GM21529 (cell line): ENCODE results near the gene CD300LF.

Experiments used
- ATAC-seq: cut with Tn5 transposase; IDR thresholded peaks from one replicate; pipeline ENCODE4 v1.9.1; 2021; ENCODE audit not compliant: unreplicated experiment

Gene CD300LF

GRCh38 chr17:74712756-74713155, at the start of gene CD300LF:
Gene CD300LF (minus strand): TSS chr17:74712923. CDS start chr17:74712866, 57 bp downstream.
- no peak for ATAC-seq

DNA sequence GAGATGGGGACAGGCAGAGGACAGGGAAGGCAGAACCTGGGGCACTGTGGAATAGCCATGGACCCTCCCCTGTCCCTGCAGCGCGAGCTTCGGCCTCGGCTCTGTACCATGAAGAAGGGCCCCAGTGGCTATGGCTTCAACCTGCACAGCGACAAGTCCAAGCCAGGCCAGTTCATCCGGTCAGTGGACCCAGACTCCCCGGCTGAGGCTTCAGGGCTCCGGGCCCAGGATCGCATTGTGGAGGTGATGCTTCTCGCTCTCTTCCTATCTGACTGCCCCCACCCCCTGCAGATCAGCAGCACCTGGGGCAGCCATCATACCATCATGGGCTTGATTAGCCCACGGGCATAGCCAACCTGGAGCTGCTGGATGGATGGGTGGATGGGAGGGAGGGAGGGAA, 49.2 kb upstream of the CD300LF start:
- no peak for ATAC-seq

- no peak for ATAC-seq
Observed at GRCh38 chr17:74761419-74761818, 48.7 kb upstream of the CD300LF start.

- no peak for ATAC-seq
Observed at GRCh38 chr17:74760404-74761105, 47.8 kb upstream of the CD300LF start.

DNA sequence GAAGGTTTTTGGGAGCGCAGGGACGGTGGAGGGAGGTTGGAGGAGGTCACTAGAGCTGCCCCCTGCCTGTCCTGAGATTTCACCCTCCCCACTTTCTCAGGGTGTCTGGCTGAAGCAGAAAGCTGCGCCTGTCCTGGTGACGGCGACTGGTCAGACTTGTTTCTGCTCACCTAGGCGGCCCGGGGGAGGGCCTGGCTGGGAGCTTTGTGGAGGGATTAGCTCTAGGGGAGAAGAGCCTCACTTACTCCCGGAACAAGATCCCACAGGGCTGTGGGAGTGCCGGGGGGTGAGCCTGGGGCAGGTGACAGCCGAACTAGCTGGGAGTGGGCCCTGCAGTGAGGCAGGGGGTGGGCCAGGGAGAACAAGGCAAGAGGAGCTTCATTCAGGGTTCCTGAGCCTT, 47.2 kb upstream of the CD300LF start:
- ATAC-seq = no peak

DNA sequence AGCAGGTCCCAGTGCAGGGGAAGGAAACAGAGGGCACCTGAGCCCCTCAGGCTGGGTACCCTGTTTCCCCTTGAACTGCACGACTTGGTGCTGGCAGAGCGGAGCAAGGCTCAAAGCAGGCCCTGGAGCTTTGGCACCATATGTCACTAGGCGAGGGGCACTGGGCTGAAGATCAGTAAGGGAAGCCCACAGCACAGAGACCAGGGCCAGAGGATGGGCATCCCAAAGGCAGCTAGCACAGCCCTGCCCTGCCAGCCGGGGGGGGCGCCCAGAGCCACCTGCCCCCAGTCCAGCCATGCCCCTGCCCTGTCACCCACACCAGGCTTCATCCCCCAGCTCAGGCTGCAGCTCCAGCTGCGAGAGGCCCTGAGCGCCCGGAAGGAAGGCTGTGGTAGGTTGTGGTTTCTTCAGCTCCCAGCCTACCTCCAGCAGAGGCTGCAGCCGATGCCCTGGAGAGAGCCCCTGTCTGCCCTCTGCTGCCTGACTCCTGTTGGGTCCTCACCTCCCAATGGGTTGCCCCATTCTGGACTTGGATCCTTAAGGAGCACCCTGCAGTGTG, 46.6 kb upstream of the CD300LF start:
- ATAC-seq = peak; percentile 79

DNA sequence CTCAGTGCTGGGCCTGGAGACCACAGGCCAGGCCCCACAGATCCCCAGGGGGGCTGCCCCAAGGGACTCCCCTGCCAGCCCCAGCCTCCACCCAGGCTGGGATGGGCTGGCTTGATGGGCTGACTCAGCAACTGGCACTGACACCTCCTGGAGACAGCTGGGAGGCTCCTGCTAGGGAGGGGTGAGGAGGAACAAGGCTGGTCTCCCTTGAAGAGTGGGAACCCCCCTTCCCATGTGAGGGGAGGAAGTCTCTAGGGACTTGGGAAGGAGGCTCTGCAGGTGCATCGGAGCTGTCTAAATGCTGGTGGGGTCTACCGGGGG, 46.1 kb upstream of the CD300LF start:
- ATAC-seq = no peak

GRCh38 chr17:74757931-74758847, 45.5 kb upstream of the CD300LF start:
- no peak for ATAC-seq

GRCh38 chr17:74757502-74757901, 44.8 kb upstream of the CD300LF start:
- no peak for ATAC-seq

GRCh38 chr17:74756891-74757290, 44.2 kb upstream of the CD300LF start:
- no peak for ATAC-seq

DNA sequence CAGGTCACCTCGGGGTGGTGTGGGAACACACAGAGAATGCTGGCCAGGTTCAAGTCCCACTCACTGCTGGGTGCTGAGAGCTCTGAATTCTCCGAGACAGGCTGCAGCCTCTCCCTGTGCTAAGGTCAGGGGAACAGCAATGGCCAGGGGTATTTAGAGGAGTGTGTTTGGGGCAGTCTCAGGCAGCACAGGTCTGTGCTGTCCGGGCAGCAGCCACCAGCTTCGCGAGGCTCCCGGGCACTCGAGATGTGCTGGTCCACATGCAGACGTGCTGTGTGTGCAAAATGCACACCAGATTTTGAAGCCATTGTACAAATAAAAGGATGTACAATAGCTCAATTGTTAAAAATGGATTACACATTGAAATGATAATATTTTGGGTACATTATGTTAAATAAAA, 42.8 kb upstream of the CD300LF start:
- no peak for ATAC-seq

DNA sequence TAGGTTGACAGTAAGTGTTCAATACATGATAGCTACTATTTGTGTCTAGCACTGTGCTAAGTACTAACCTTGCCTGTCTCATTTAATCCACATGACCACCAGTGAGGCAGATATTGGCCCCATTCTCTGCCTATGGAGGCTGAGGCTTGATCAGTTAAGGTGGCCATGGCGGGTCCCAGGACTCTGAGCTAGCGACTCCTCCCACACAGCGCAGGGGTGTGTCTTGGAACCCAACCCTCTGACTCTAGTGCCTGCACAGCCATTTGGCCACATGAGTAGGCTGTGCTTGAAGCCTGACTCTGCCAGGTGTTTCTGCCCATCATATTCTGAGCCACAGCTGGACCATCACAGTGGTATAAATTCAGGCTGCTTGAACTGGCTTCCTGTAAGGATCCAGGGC, 42.1 kb upstream of the CD300LF start:
- ATAC-seq = no peak

- no peak for ATAC-seq
Observed at GRCh38 chr17:74752822-74753401, 40.2 kb upstream of the CD300LF start.

GRCh38 chr17:74752415-74752814, 39.7 kb upstream of the CD300LF start:
- ATAC-seq = no peak

DNA sequence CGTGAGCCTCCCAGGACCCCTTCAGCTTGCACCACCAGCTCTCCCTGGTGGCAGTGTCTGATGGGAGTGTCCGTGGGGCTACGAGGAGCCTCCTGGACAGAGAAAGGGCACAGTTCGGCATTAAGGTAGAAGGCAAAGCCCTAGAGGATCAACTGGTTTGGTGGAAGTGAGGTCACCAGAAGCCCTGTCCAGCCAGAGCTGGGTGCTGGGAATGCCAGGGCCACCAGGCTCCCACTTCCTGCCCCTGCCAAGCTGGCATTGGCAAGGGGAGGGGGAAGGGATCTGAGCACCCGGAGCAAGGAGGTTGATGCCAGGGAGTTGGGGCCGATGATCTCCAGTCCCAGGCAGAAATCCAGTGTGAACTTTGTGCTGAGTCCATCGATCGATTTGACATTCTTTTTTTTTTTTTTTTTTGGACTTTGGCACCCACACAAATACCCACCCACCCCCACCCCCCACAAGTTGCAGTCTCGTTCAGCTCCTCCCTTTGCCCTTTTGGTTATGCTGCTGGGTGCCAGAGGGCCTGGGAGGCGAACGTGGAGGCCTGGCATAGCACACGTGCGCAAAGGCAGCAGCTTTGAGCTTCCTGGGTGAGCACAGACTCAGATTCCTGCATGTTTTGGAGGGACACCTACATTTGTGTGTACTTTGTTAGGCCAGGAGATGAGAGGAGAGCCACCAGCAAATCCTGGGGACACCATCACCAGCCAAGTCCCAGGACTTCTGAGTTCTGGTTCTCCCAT, 37.8 kb upstream of the CD300LF start:
- ATAC-seq = no peak

- no peak for ATAC-seq
Observed at GRCh38 chr17:74750039-74750326, 37.3 kb upstream of the CD300LF start.

DNA sequence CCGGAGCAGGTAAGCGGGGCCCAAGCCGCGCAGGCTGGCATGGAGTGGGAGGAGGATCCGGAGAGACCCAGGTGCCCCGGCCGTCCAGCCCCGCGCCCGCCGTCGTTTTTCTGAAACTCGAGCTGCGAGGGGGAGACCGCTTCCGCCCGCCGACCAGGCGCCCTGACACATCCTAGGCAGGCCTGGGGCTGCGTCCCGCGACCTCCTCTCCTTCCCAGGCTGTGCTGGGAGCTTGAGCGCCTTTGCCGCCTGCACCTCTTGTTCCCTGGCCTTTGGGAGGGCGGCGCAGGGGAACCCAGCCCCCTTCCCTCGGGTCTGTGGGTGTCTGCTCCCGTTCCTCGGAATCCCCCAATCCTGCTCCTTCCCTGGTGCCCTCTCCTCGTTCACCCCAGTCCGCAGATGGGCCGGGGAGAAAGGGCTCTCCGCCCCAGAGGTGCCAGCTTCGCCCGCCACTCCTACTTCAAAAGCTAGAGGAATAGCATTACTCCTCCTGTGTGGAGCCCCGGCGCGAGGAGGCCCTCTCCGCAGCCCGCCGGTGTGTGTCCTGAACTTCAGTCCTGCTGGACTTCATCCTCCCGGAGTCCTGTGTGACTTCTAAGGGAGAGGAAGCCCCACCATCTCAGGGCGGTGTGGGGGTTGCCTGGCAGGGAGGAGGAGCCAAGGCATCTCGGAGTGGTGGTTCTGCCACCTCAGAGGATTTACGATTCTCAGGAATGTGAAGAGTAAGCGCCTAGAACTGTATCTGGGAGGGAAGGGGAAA, 36.7 kb upstream of the CD300LF start:
- peak; percentile 18 for ATAC-seq

DNA sequence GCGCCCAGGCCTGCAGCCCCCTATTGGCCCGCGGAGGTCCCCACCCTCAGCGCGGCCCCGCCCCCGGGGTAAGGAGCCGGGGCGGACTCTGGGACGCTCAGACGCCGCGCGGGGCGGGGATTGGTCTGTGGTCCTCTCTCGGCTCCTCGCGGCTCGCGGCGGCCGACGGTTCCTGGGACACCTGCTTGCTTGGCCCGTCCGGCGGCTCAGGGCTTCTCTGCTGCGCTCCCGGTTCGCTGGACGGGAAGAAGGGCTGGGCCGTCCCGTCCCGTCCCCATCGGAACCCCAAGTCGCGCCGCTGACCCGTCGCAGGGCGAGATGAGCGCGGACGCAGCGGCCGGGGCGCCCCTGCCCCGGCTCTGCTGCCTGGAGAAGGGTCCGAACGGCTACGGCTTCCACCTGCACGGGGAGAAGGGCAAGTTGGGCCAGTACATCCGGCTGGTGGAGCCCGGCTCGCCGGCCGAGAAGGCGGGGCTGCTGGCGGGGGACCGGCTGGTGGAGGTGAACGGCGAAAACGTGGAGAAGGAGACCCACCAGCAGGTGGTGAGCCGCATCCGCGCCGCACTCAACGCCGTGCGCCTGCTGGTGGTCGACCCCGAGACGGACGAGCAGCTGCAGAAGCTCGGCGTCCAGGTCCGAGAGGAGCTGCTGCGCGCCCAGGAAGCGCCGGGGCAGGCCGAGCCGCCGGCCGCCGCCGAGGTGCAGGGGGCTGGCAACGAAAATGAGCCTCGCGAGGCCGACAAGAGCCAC, 36.0 kb upstream of the CD300LF start, which contains the start of gene NHERF1:
Gene NHERF1 (plus strand): TSS at position 100 of the 750 bp plus-strand sequence. CDS start 219 bp downstream, at position 319.
- peak; percentile 90 for ATAC-seq

- ATAC-seq = no peak
Observed at GRCh38 chr17:74748279-74748528, 35.5 kb upstream of the CD300LF start.

GRCh38 chr17:74746922-74747321, 34.2 kb upstream of the CD300LF start:
- no peak for ATAC-seq
